H1 (cell line): ENCODE results near the gene ATP2A3. TPM values are rescaled to one million over a fixed set of nuclear protein-coding genes. Genes with fewer than 3 reads are reported as not detected.
A peak's percentile ranks its signal among the peaks of the same experiment; 100 is the strongest.

ENCODE experiments used
- CTCF ChIA-PET: fragments of 300-600 bp; sonication (Branson Sonifier 250); formaldehyde crosslinking; loops from one replicate; lab custom pipeline; 2021; ENCODE audit not compliant: partially characterized antibody; lab: Charles Lee
- POLR2A ChIA-PET: fragments of 300-600 bp; sonication (Branson Sonifier 250); formaldehyde crosslinking; loops from one replicate; lab custom pipeline; 2021; ENCODE audit warnings: inconsistent platforms; ENCODE audit not compliant: partially characterized antibody; lab: Charles Lee
- DNase-seq, 2 experiments: peaks; one replicate each; pipeline versions ENCODE4 v3.0.0 to v3.0.0-alpha.2; 2010 to 2022; ENCODE audit warnings: low spot score in 2 of 2, low read depth in 1 of 2, mixed read lengths in 1 of 2
- FAIRE-seq: peaks from 2 replicates; lab custom pipeline; 2011; peaks lifted over from hg19 to GRCh38; lab: Jason Lieb, UNC
- H2AFZ ChIP-seq: 2 replicates; pipeline ENCODE4 v1.8.1; 2012; ENCODE audit warnings: low read length, inconsistent platforms
- H2AK5ac ChIP-seq: 2 replicates; pipeline ENCODE4 v1.6.1; 2013; ENCODE audit warnings: low read depth, low read length
- H2BK120ac ChIP-seq: replicated peaks from 2 replicates; pipeline ENCODE3; 2013; ENCODE audit warnings: low read depth, low read length, inconsistent platforms
- H2BK12ac ChIP-seq: 2 replicates; pipeline ENCODE4 v1.6.1; 2013; ENCODE audit warnings: low read depth, low read length
- H2BK15ac ChIP-seq: 2 replicates; pipeline ENCODE4 v1.6.1; 2013; ENCODE audit warnings: low read length
- H2BK20ac ChIP-seq: 2 replicates; pipeline ENCODE4 v1.6.1; 2013; ENCODE audit warnings: low read length
- H2BK5ac ChIP-seq: 2 replicates; pipeline ENCODE4 v1.6.1; 2013; ENCODE audit warnings: low read depth, low read length
- H3K14ac ChIP-seq: 2 replicates; pipeline ENCODE4 v1.6.1; 2013; ENCODE audit warnings: inconsistent platforms; ENCODE audit not compliant: insufficient read length
- H3K18ac ChIP-seq: 2 replicates; pipeline ENCODE4 v1.6.1; 2013; ENCODE audit warnings: low read length; ENCODE audit errors: extremely low read depth
- H3K23ac ChIP-seq: 2 replicates; pipeline ENCODE4 v1.6.1; 2013; ENCODE audit warnings: inconsistent platforms; ENCODE audit not compliant: insufficient read length
- H3K23me2 ChIP-seq: 2 replicates; pipeline ENCODE4 v1.6.1; 2013; ENCODE audit warnings: low read depth, low read length
- H3K27ac ChIP-seq: 2 replicates; pipeline ENCODE4 v1.6.1; 2011; ENCODE audit warnings: low read depth, low read length, inconsistent platforms
- H3K27me3 ChIP-seq, 4 experiments: replicated peaks in 1 of 4; 1 replicate in 1 of 4; 2 replicates in 3 of 4; pipeline versions ENCODE4 v1.6.1 to v1.8.1; 2011 to 2013; ENCODE audit warnings: low read length in 3 of 4, mild to moderate bottlenecking in 3 of 4, inconsistent platforms in 2 of 4, mixed read lengths in 2 of 4, moderate library complexity in 1 of 4; ENCODE audit not compliant: control insufficient read depth in 3 of 4, insufficient read depth in 3 of 4; ENCODE audit errors: extremely low read depth in 1 of 4
- H3K36me3 ChIP-seq, 4 experiments: 2 replicates each; pipeline versions ENCODE4 v1.6.1 to v1.8.1; 2011 to 2013; ENCODE audit warnings: mild to moderate bottlenecking in 4 of 4, low read length in 3 of 4, moderate library complexity in 2 of 4, control low read depth in 1 of 4, inconsistent platforms in 1 of 4; ENCODE audit not compliant: insufficient read depth in 4 of 4, control insufficient read depth in 2 of 4
- H3K4ac ChIP-seq: replicated peaks from 2 replicates; pipeline ENCODE3; 2013; ENCODE audit warnings: low read length, low read depth, mixed read lengths, inconsistent platforms; ENCODE audit not compliant: insufficient read length
- H3K4me1 ChIP-seq, 4 experiments: replicated peaks in 1 of 4; 1 replicate in 1 of 4; 2 replicates in 3 of 4; pipeline versions ENCODE4 v1.6.1 to v1.8.1; 2011 to 2013; ENCODE audit warnings: low read length in 3 of 4, inconsistent platforms in 2 of 4, mixed read lengths in 1 of 4; ENCODE audit not compliant: insufficient read depth in 4 of 4, control insufficient read depth in 3 of 4
- H3K4me2 ChIP-seq, 2 experiments: 2 replicates each; pipeline versions ENCODE4 v1.6.1 to v1.8.1; 2011 to 2013; ENCODE audit warnings: low read depth in 2 of 2, low read length in 2 of 2, control low read depth in 1 of 2, inconsistent platforms in 1 of 2, mild to moderate bottlenecking in 1 of 2; ENCODE audit not compliant: insufficient read depth in 1 of 2
- H3K4me3 ChIP-seq, 4 experiments: fragments of 200-600, 300-600 bp in 1 of 4; sonication (generic), shearing (Covaris generic), sonication (Bioruptor Twin) in 1 of 4; 2 replicates each; pipeline versions ENCODE4 v1.5.1 to v1.8.1; 2011 to 2016; ENCODE audit warnings: low read length in 4 of 4, low read depth in 3 of 4, control low read depth in 2 of 4, inconsistent platforms in 2 of 4, mild to moderate bottlenecking in 2 of 4, mixed read lengths in 1 of 4, moderate library complexity in 1 of 4; ENCODE audit not compliant: insufficient read depth in 2 of 4; ENCODE audit errors: extremely low read depth in 1 of 4
- H3K56ac ChIP-seq: replicated peaks from 2 replicates; pipeline ENCODE3; 2013; ENCODE audit warnings: low read depth, mild to moderate bottlenecking, mixed read lengths, low read length, inconsistent platforms; ENCODE audit not compliant: insufficient read length
- H3K79me1 ChIP-seq: 2 replicates; pipeline ENCODE4 v1.6.1; 2013; ENCODE audit warnings: low read depth, low read length, control low read depth
- H3K79me2 ChIP-seq, 2 experiments: 2 replicates each; pipeline versions ENCODE4 v1.6.1 to v1.8.1; 2012 to 2013; ENCODE audit warnings: low read length in 2 of 2, mild to moderate bottlenecking in 2 of 2, inconsistent platforms in 1 of 2; ENCODE audit not compliant: insufficient read depth in 2 of 2, control insufficient read depth in 1 of 2
- H3K9ac ChIP-seq, 4 experiments: replicated peaks in 1 of 4; 1 replicate in 1 of 4; 2 replicates in 3 of 4; pipeline versions ENCODE4 v1.6.1 to v1.8.1; 2011 to 2013; ENCODE audit warnings: low read depth in 3 of 4, low read length in 3 of 4, control low read depth in 2 of 4, mild to moderate bottlenecking in 2 of 4, moderate library complexity in 2 of 4, inconsistent platforms in 1 of 4; ENCODE audit errors: extremely low read depth in 1 of 4
- H3K9me3 ChIP-seq, 2 experiments: 2 replicates each; pipeline versions ENCODE4 v1.6.1 to v1.8.1; 2012 to 2013; ENCODE audit warnings: mild to moderate bottlenecking in 2 of 2, moderate library complexity in 2 of 2, control low read depth in 1 of 2, inconsistent platforms in 1 of 2, low read depth in 1 of 2, low read length in 1 of 2, mixed read lengths in 1 of 2; ENCODE audit not compliant: insufficient read depth in 2 of 2
- H4K20me1 ChIP-seq, 2 experiments: replicated peaks in 1 of 2; 2 replicates each; pipeline versions ENCODE3 to v1.8.1; 2011 to 2013; ENCODE audit warnings: inconsistent platforms in 2 of 2, low read length in 2 of 2, mild to moderate bottlenecking in 1 of 2; ENCODE audit not compliant: insufficient read depth in 2 of 2, control insufficient read depth in 1 of 2
- H4K5ac ChIP-seq: 2 replicates; pipeline ENCODE4 v1.6.1; 2013; ENCODE audit warnings: low read length, low read depth, mixed read lengths, inconsistent platforms; ENCODE audit not compliant: insufficient read length
- H4K8ac ChIP-seq: 2 replicates; pipeline ENCODE4 v1.8.0; 2013; ENCODE audit warnings: mild to moderate bottlenecking, moderate library complexity, low read length, inconsistent platforms; ENCODE audit not compliant: insufficient read depth; ENCODE audit errors: extremely low read depth
- H4K91ac ChIP-seq: replicated peaks from 2 replicates; pipeline ENCODE3; 2013; ENCODE audit warnings: low read length, mixed read lengths, inconsistent platforms; ENCODE audit not compliant: insufficient read length
- ASH2L ChIP-seq: fragments of 200-600, 300-600 bp; sonication (generic); IDR thresholded peaks from one replicate; pipeline ENCODE4 v1.7.1; 2017; ENCODE audit warnings: low read length
- CEBPB ChIP-seq: IDR thresholded peaks from 2 replicates; pipeline ENCODE4 v1.6.1; 2012; ENCODE audit warnings: low read depth, low read length
- EP300 ChIP-seq, 2 experiments: IDR thresholded peaks; 1 replicate in 1 of 2; 2 replicates in 1 of 2; pipeline ENCODE4 v1.6.1; 2011 to 2012; ENCODE audit warnings: low read depth in 2 of 2, low read length in 2 of 2, mild to moderate bottlenecking in 2 of 2, borderline replicate concordance in 1 of 2, inconsistent platforms in 1 of 2, moderate library complexity in 1 of 2
- KDM4A ChIP-seq: IDR thresholded peaks from one replicate; pipeline ENCODE4 v1.7.1; 2012; ENCODE audit warnings: low read depth, mild to moderate bottlenecking, moderate library complexity, low read length, inconsistent platforms; ENCODE audit not compliant: severe bottlenecking
- RAD21 ChIP-seq, 2 experiments: IDR thresholded peaks in 1 of 2; conservative IDR thresholded peaks in 1 of 2; 2 replicates each; pipeline ENCODE4 v1.6.1; 2011; ENCODE audit warnings: low read depth in 2 of 2, low read length in 2 of 2, improper control_type of control experiment in 1 of 2, inconsistent platforms in 1 of 2, mild to moderate bottlenecking in 1 of 2, moderate library complexity in 1 of 2
- WGBS, 2 experiments: shearing (Covaris generic) in 1 of 2; methylation state at CpG; one replicate each; pipeline versions ENCODE4 v1.1.6 to v1.1.7; 2013 to 2015; ENCODE audit warnings: low lambda C conversion rate in 2 of 2, mixed read lengths in 2 of 2, inconsistent platforms in 1 of 2, low coverage in 1 of 2, missing lambda C conversion rate in 1 of 2; ENCODE audit not compliant: insufficient replicate concordance in 2 of 2, insufficient coverage in 1 of 2, insufficient read length in 1 of 2; ENCODE audit errors: extremely low coverage in 1 of 2, missing lambda C conversion rate in 1 of 2; 5-methylcytosine and 5-hydroxymethylcytosine counted together
- polyA plus RNA-seq, 7 experiments: library from polyadenylated mRNA; depleted of rRNA in 3 of 7; stranded (reverse) in 5 of 7; unstranded in 2 of 7; fragments of >200 nt in 5 of 7; fragments of 200-250 nt in 2 of 7; gene quantifications; 1 replicate in 5 of 7; 2 replicates in 1 of 7; 4 replicates in 1 of 7; pipeline versions ENCODE4 v1.2.1 to v1.2.3, GENCODE V29; 2011 to 2013; ENCODE audit warnings: missing spikeins in 2 of 7, mixed read lengths in 2 of 7
- total RNA-seq: library from RNA; stranded (reverse); fragmentation: NEBNext Ultra II Directional; extraction: Animal tissue kit (Norgen Biotek cat#: 25700); gene quantifications from 2 replicates; pipeline ENCODE4 v1.2.1, GENCODE V29; 2021
- TF ChIP-seq, protein P1 (sequence below): IDR thresholded peaks from 2 replicates; pipeline ENCODE4 v1.6.1; 2012; ENCODE audit warnings: inconsistent platforms
- TF ChIP-seq, protein P2 (sequence below): IDR thresholded peaks from 2 replicates; pipeline ENCODE4 v1.6.1; 2012; ENCODE audit warnings: inconsistent platforms

Gene ATP2A3
- total and polyA plus RNA-seq, 2 of the 8 experiments (the other 6 are each of a cell fraction or from before 2014, with no cell fraction given), result 18.4 to 32.5 TPM

DNA sequence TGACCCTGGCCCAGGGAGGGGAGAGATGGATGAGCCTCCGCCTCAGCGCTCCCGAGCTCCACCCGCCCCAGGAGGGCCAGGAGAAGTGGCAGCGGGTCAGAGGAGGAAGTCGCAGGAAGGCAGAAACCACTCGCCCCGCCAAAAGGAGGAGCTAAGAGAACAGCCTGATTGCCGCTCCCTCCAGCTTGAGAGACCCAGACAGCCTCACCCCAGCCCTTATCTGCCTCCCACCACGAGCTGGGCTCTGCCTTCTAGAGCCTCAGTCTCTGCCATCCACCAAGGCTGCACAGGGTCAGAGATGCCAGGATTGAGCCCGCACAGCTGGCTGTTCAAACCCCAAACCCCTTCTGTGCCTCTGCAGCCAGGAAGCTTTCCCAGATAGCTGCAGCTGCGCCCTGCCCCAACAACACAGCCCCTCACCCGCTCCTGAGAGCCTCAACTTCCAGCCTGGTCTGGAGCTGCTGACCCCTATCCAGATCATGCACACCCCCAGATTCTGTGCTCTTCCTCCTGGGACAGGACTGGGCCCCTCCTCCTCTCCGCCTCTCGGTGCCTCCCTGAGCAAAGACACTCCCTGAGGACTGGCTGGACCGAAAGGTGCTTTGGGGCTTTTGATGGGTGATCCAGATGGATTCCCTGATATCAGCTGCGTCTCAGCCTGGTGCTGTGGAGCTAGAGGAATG, 1.0 kb upstream of the ATP2A3 start:
- Histone ChIP-seq H3K79me1 (no peaks in the 10 kb centered on the region), H3K27ac (no peak overlapping the region), H3K36me3 (no peaks in the 10 kb centered on the region), H3K4me2 (peak overlapping the region; percentile 58 to 80), H2BK5ac (peak overlapping the region; percentile 87; the same call in 1 of the 2 replicates), H2BK120ac (peak overlapping the region; percentile 44), H3K27me3 (peaks cover 2 to 27% (median 15%) of the 10 kb centered on the region in 4 experiments; a peak in 6 of 7 replicates), H3K18ac (peak overlapping the region; percentile 95), H2BK15ac (peak overlapping the region; percentile 46; the same call in 1 of the 2 replicates), H2AK5ac (no peak overlapping the region), H3K14ac (no peak overlapping the region), H4K8ac (peak overlapping the region; percentile 7; the same call in 1 of the 2 replicates), H2AFZ (peak overlapping the region; percentile 88), H3K4me1 (peaks cover 3 to 18% (median 10%) of the 10 kb centered on the region in 4 experiments), H3K56ac (no peak overlapping the region), H4K20me1 (peaks cover 0 to 8% of the 10 kb centered on the region in 2 experiments), H3K79me2 (no peaks in the 10 kb centered on the region), H3K9me3 (no peaks in the 10 kb centered on the region), H3K23ac (no peak overlapping the region), H3K9ac (no peak overlapping the region), H2BK12ac (no peak overlapping the region; the same call in 1 of the 2 replicates), H4K91ac (peak overlapping the region; percentile 67), H3K4me3 (peak overlapping the region; percentile 22 to 80 (median 56)), H3K4ac (no peak overlapping the region), H3K23me2 (peaks cover 6% of the 10 kb centered on the region; the same call in 1 of the 2 replicates), H2BK20ac (no peak overlapping the region; the same call in 1 of the 2 replicates), H4K5ac (peak overlapping the region; percentile 63)
- WGBS, 2 experiments, result 26% methylated on average over 11 of the region's 17 CpGs; no CpG with 5 or more reads in 1 of the 2 experiments
- ChIA-PET POLR2A (interaction anchor here (0.6 to 1.4 kb wide), 8 partner anchors 9 to 109 kb away, joined by 3 to 5 read pairs (median 4); no protein-coding TSS in a partner anchor), CTCF (interaction anchor here (0.6 to 2.5 kb wide), 14 partner anchors 9 to 193 kb away, joined by 3 to 11 read pairs (median 3); no protein-coding TSS in a partner anchor)
- FAIRE-seq (no peak), DNase-seq (peak in 1 of 2 experiments; percentile 80)
- TF ChIP-seq KDM4A (peak; percentile 9), CEBPB (no peak), EP300 (IDR thresholded peaks at IDR 0.05; ENCODE audit: borderline replicate concordance in 1 of 2, low read depth in 2 of 2, low read length in 2 of 2) (no peak), ASH2L (no peak), RAD21 (IDR thresholded peaks at IDR 0.05 in 1 of 2, conservative IDR thresholded peaks at IDR 0.05 in 1 of 2; ENCODE audit: low read depth in 2 of 2, low read length in 2 of 2) (peak in 1 of 2 experiments; percentile 20; a peak in 1 of 4 replicates)
- TF ChIP-seq, protein P1, sequence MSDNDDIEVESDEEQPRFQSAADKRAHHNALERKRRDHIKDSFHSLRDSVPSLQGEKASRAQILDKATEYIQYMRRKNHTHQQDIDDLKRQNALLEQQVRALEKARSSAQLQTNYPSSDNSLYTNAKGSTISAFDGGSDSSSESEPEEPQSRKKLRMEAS, result 0 out of 2 replicates have a peak, but pooled peaks have one; percentile 12
- TF ChIP-seq, protein P2, sequence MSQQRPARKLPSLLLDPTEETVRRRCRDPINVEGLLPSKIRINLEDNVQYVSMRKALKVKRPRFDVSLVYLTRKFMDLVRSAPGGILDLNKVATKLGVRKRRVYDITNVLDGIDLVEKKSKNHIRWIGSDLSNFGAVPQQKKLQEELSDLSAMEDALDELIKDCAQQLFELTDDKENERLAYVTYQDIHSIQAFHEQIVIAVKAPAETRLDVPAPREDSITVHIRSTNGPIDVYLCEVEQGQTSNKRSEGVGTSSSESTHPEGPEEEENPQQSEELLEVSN, result 0 out of 2 replicates have a peak, but pooled peaks have one; percentile 17
